Measurements from ENCODE around the gene SLC2A10. TPM values are rescaled to one million over a fixed set of nuclear protein-coding genes. Genes with fewer than 3 reads are reported as not detected.

The SLC2A10 gene
- total RNA-seq, 1 experiment from 2014 or later = 0.05 TPM

GRCh38 chr20:46720019-46720418, 10.6 kb downstream of the SLC2A10 start:
- intact Hi-C loops (cut with micrococcal nuclease) = no loop called here
- H4K20me1 ChIP-seq (ENCODE audit: insufficient read depth) = no peaks in the 10 kb centered on the region
- H3K36me3 ChIP-seq (ENCODE audit: control insufficient read depth in 1 of 2, insufficient read depth in 2 of 2, low read length in 2 of 2) = no peaks in the 10 kb centered on the region
- H3K4me2 ChIP-seq (ENCODE audit: low read length) = no peak overlapping the region
- ATAC-seq (no peak), DNase-seq (ENCODE audit: low read depth, low spot score) (no peak)
- CTCF ChIA-PET = no interaction called here
- no peak overlapping the region for H3K4me3 ChIP-seq (replicated peaks in 1 of 2; ENCODE audit: low read depth in 1 of 2, low read length in 2 of 2)
- no peaks in the 10 kb centered on the region for H3K9me3 ChIP-seq (ENCODE audit: control insufficient read depth in 1 of 2, insufficient read depth in 1 of 2, low read depth in 1 of 2, low read length in 2 of 2)
- POLR2A ChIA-PET = no interaction called here
- H3K4me1 ChIP-seq (ENCODE audit: control insufficient read depth in 1 of 2, insufficient read depth in 2 of 2, low read length in 2 of 2) = peaks cover 7 to 18% of the 10 kb centered on the region in 2 experiments; a peak in 3 of 4 replicates
- H3K27me3 ChIP-seq (ENCODE audit: insufficient read depth, low read length) = no peaks in the 10 kb centered on the region
- TF ChIP-seq ZBTB33 (IDR thresholded peaks at IDR 0.05; ENCODE audit: extremely low read depth, insufficient replicate concordance, low read length) (no peak), ELF1 (IDR thresholded peaks at IDR 0.05; ENCODE audit: borderline replicate concordance, low read depth) (no peak), YY1 (IDR thresholded peaks at IDR 0.05; ENCODE audit: extremely low read depth, insufficient replicate concordance, low read depth, low read length) (no peak), SRF (IDR thresholded peaks at IDR 0.05; ENCODE audit: low read depth) (no peak), ZFX (IDR thresholded peaks at IDR 0.05) (no peak), CEBPB (IDR thresholded peaks at IDR 0.05; ENCODE audit: low read depth) (no peak), POLR2A (IDR thresholded peaks at IDR 0.05; ENCODE audit: borderline replicate concordance, extremely low read depth, insufficient read depth, insufficient read length) (no peak), MAX (IDR thresholded peaks at IDR 0.05) (no peak), POLR2AphosphoS5 (IDR thresholded peaks at IDR 0.05; ENCODE audit: low read depth, low read length) (no peak), CTCF (IDR thresholded peaks at IDR 0.05 in 2 of 3, conservative IDR thresholded peaks at IDR 0.05 in 1 of 3; ENCODE audit: borderline replicate concordance in 1 of 3, insufficient read depth in 1 of 3, low read depth in 2 of 3, low read length in 2 of 3) (no peak), RAD21 (IDR thresholded peaks at IDR 0.05; ENCODE audit: low read depth) (no peak), EGR1 (IDR thresholded peaks at IDR 0.05; ENCODE audit: low read depth) (no peak), ZNF274 (IDR thresholded peaks at IDR 0.05; ENCODE audit: low read depth, low read length) (no peak), ATF3 (IDR thresholded peaks at IDR 0.05) (no peak), REST (IDR thresholded peaks at IDR 0.05; ENCODE audit: low read depth) (no peak), EZH2phosphoT487 (IDR thresholded peaks at IDR 0.05; ENCODE audit: borderline replicate concordance) (no peak), JUND (IDR thresholded peaks at IDR 0.05) (no peak), EZH2 (IDR thresholded peaks at IDR 0.05) (no peak), SP1 (IDR thresholded peaks at IDR 0.05; ENCODE audit: low read depth) (no peak)
- H3K9ac ChIP-seq (ENCODE audit: low read length) = no peak overlapping the region
- BruUV-seq (replicated peaks) = no TSS peak
- no peak overlapping the region for H3K27ac ChIP-seq (ENCODE audit: low read depth, low read length)
- no peaks in the 10 kb centered on the region for H3K9me2 ChIP-seq (ENCODE audit: insufficient read depth)
- no peaks in the 10 kb centered on the region for H3K79me2 ChIP-seq (ENCODE audit: insufficient read depth, low read length)
- RAD21 ChIA-PET (ENCODE audit: low non-redundant PET in 1 of 2, low total read pairs in 2 of 2, uncharacterized antibody in 2 of 2, unreplicated experiment in 2 of 2) = no interaction called here
- no peak overlapping the region for H2AFZ ChIP-seq (ENCODE audit: low read depth, low read length, poor library complexity, severe bottlenecking)
